Head of caudate nucleus (tissue), 42 donors: ENCODE results near the gene TGM4.

Source experiments
- DNase-seq, 42 donors: peaks; one replicate each; pipeline versions ENCODE4 v3.0.0 to v3.0.0-alpha.2; 2020 to 2021; ENCODE audit warnings: mixed read lengths in 7 of 42
- intact Hi-C: fragments of 100-400 bp; cut with DNase I; formaldehyde crosslinking; loops from one replicate; pipeline ENCODE4 v1.15.0; 2022

Gene TGM4

GRCh38 chr3:44870375-44871061, 3.9 kb upstream of the TGM4 start:
- no peak for DNase-seq
- intact Hi-C loops: no loop called here

GRCh38 chr3:44875596-44875995, 1.2 kb downstream of the TGM4 start:
- intact Hi-C loops: no loop called here
- no peak for DNase-seq

GRCh38 chr3:44877333-44877732, 2.9 kb downstream of the TGM4 start:
- intact Hi-C loops: no loop called here
- DNase-seq: no peak

- DNase-seq: no peak
- intact Hi-C loops: no loop called here
These were observed 5.9 kb downstream of the TGM4 start for GRCh38 chr3:44880284-44880683.

GRCh38 chr3:44883213-44883955, 9.0 kb downstream of the TGM4 start:
- intact Hi-C loops: no loop called here
- no peak for DNase-seq

GRCh38 chr3:44883999-44884431, 9.6 kb downstream of the TGM4 start:
- intact Hi-C loops: no loop called here

GRCh38 chr3:44885618-44886017, 11.2 kb downstream of the TGM4 start:
- no peak for DNase-seq
- intact Hi-C loops: no loop called here

More at GRCh38 chr3:44883999-44884431, 9.6 kb downstream of the TGM4 start:
- no peak for DNase-seq

- intact Hi-C loops: no loop called here
- DNase-seq: no peak
These were observed 12.2 kb downstream of the TGM4 start for GRCh38 chr3:44886561-44886960.

GRCh38 chr3:44887101-44887500, 12.7 kb downstream of the TGM4 start:
- intact Hi-C loops: no loop called here
- no peak for DNase-seq

- intact Hi-C loops: no loop called here
- DNase-seq: no peak
These were observed 15.8 kb downstream of the TGM4 start for GRCh38 chr3:44890258-44890657.

- DNase-seq: no peak
- intact Hi-C loops: no loop called here
These were observed 16.4 kb downstream of the TGM4 start for GRCh38 chr3:44890852-44891251.

GRCh38 chr3:44892689-44893088, 18.3 kb downstream of the TGM4 start:
- DNase-seq: no peak
- intact Hi-C loops: no loop called here

GRCh38 chr3:44893097-44893496, 18.7 kb downstream of the TGM4 start:
- no peak for DNase-seq
- intact Hi-C loops: no loop called here

GRCh38 chr3:44894485-44894884, 20.1 kb downstream of the TGM4 start:
- intact Hi-C loops: no loop called here
- no peak for DNase-seq

- intact Hi-C loops: no loop called here
- DNase-seq: no peak
These were observed 22.0 kb downstream of the TGM4 start for GRCh38 chr3:44896440-44896839.

GRCh38 chr3:44899683-44900367, 25.4 kb downstream of the TGM4 start:
- intact Hi-C loops: no loop called here
- no peak for DNase-seq

GRCh38 chr3:44902628-44903027, 28.2 kb downstream of the TGM4 start:
- intact Hi-C loops: no loop called here
- DNase-seq: no peak

GRCh38 chr3:44903314-44903713, 28.9 kb downstream of the TGM4 start:
- no peak for DNase-seq
- intact Hi-C loops: no loop called here

GRCh38 chr3:44903751-44904150, 29.3 kb downstream of the TGM4 start:
- intact Hi-C loops: no loop called here
- DNase-seq: no peak

GRCh38 chr3:44905446-44906157, 31.2 kb downstream of the TGM4 start:
- intact Hi-C loops: no loop called here
- no peak for DNase-seq
